OCI-LY7 (cell line): ENCODE results near the gene TLDC2. TPM values are rescaled to one million over a fixed set of nuclear protein-coding genes. Genes with fewer than 3 reads are reported as not detected.

Experiments used
- BruUV-seq: library from RNA; stranded (reverse); fragments of 400-500 nt; replicated peaks from 2 replicates; lab custom pipeline; 2021; lab: Mats Ljungman, UMichigan
- CTCF ChIA-PET: fragments of 300-600 bp; sonication (Branson Sonifier 250); formaldehyde crosslinking; loops from one replicate; lab custom pipeline; 2022; ENCODE audit warnings: antibody characterized with exemption; ENCODE audit not compliant: unreplicated experiment; lab: Charles Lee
- POLR2A ChIA-PET: fragments of 300-600 bp; sonication (Branson Sonifier 250); formaldehyde crosslinking; loops from one replicate; lab custom pipeline; 2022; ENCODE audit warnings: antibody characterized with exemption; lab: Charles Lee
- DNase-seq: peaks from one replicate; pipeline ENCODE4 v3.0.0-alpha.2; 2015; ENCODE audit warnings: low spot score
- H2AFZ ChIP-seq: fragments of 200-600 bp; sonication (generic), shearing (Covaris generic); 2 replicates; pipeline ENCODE4 v1.6.1; 2014; ENCODE audit warnings: mild to moderate bottlenecking, antibody characterized with exemption, low read length, moderate library complexity
- H3K27ac ChIP-seq: fragments of 200-600 bp; sonication (generic); 2 replicates; pipeline ENCODE4 v1.5.1; 2014; ENCODE audit warnings: mixed run types, low read depth, mild to moderate bottlenecking, moderate library complexity, low read length, inconsistent platforms; ENCODE audit not compliant: poor library complexity, severe bottlenecking
- H3K36me3 ChIP-seq: fragments of 200-600 bp; sonication (generic); 2 replicates; pipeline ENCODE4 v1.6.1; 2014; ENCODE audit warnings: mild to moderate bottlenecking, antibody characterized with exemption, low read length, moderate library complexity, mixed read lengths; ENCODE audit not compliant: insufficient read depth
- H3K4me1 ChIP-seq: fragments of 200-600 bp; sonication (generic); 2 replicates; pipeline ENCODE4 v1.5.1; 2014; ENCODE audit warnings: mild to moderate bottlenecking, low read length; ENCODE audit not compliant: insufficient read depth, poor library complexity, severe bottlenecking
- H3K4me2 ChIP-seq: fragments of 200-600 bp; sonication (generic); 2 replicates; pipeline ENCODE4 v1.6.1; 2014; ENCODE audit warnings: mild to moderate bottlenecking, low read length
- H3K4me3 ChIP-seq: fragments of 200-600 bp; sonication (generic); 2 replicates; pipeline ENCODE4 v1.5.1; 2014; ENCODE audit warnings: mild to moderate bottlenecking, low read depth, low read length; ENCODE audit not compliant: poor library complexity, severe bottlenecking
- H3K79me2 ChIP-seq: fragments of 200-600 bp; sonication (generic); 2 replicates; pipeline ENCODE4 v1.6.1; 2016; ENCODE audit warnings: low read depth, mild to moderate bottlenecking, low read length, moderate library complexity, mixed read lengths; ENCODE audit not compliant: insufficient read depth
- H3K9me2 ChIP-seq: fragments of 200-600 bp; sonication (generic); 2 replicates; pipeline ENCODE4 v1.6.1; 2016; ENCODE audit warnings: mild to moderate bottlenecking, low read length, mixed read lengths; ENCODE audit not compliant: insufficient read depth
- H3K9me3 ChIP-seq: fragments of 200-600 bp; sonication (generic); 2 replicates; pipeline ENCODE4 v1.6.1; 2014; ENCODE audit warnings: mild to moderate bottlenecking, mixed run types, low read length, mixed read lengths
- H4K20me1 ChIP-seq: fragments of 200-600 bp; sonication (generic); 2 replicates; pipeline ENCODE4 v1.6.1; 2014; ENCODE audit warnings: mild to moderate bottlenecking, antibody characterized with exemption, low read length, moderate library complexity, mixed read lengths; ENCODE audit not compliant: insufficient read depth
- EZH2phosphoT487 ChIP-seq: fragments of 200-600 bp; sonication (generic); IDR thresholded peaks from 2 replicates; pipeline ENCODE4 v1.6.1; 2018; ENCODE audit warnings: low read depth, borderline replicate concordance, mild to moderate bottlenecking, mixed run types, antibody characterized with exemption, low read length, moderate library complexity, mixed read lengths
- intact Hi-C: fragments of 100-400 bp; cut with micrococcal nuclease; formaldehyde crosslinking; loops from one replicate; pipeline ENCODE4 v1.10.0; 2022; ENCODE audit not compliant: unreplicated experiment
- total RNA-seq, 2 experiments: library from RNA; depleted of rRNA in 1 of 2; stranded (reverse); fragments of >200 nt in 1 of 2; shearing (Covaris generic) in 1 of 2; gene quantifications; 2 replicates each; pipeline ENCODE4 v1.2.3, GENCODE V29; 2014 to 2022
- TF ChIP-seq, protein P1 (sequence below): fragments of 200-600 bp; sonication (generic); conservative IDR thresholded peaks from 2 replicates; pipeline ENCODE4 v1.5.1; 2014; ENCODE audit warnings: mild to moderate bottlenecking, antibody characterized with exemption, low read length, moderate library complexity, mixed read lengths

TLDC2 gene
- total RNA-seq, 2 experiments from 2014 or later: not detected

DNA sequence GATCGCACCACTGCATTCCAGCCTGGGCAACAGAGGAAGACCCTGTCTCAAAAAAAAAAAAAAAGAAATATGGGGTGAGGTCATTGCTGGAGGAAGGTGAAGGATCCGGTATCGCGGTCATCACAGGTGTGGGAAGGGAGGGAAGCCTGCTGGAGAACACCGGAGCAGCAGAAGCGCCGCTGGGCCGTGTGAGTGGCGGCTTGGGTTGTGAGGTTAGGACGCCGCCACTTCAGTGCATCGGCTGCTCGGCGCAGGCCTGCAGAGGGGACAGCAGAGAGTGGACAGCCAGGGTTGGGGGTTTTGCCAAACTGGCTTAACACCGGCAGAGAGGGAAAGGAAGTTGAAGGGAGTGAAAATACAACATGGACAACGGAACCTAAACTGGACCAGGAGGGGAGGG lies 5.4 kb downstream of the TLDC2 start:
- Histone ChIP-seq H2AFZ (no peak overlapping the region), H3K36me3 (no peaks in the 10 kb centered on the region), H3K9me2 (no peaks in the 10 kb centered on the region), H3K4me2 (no peak overlapping the region), H4K20me1 (no peaks in the 10 kb centered on the region), H3K27ac (no peak overlapping the region), H3K4me3 (no peak overlapping the region), H3K4me1 (no peaks in the 10 kb centered on the region), H3K9me3 (no peaks in the 10 kb centered on the region), H3K79me2 (no peaks in the 10 kb centered on the region)
- TF ChIP-seq, protein P1, sequence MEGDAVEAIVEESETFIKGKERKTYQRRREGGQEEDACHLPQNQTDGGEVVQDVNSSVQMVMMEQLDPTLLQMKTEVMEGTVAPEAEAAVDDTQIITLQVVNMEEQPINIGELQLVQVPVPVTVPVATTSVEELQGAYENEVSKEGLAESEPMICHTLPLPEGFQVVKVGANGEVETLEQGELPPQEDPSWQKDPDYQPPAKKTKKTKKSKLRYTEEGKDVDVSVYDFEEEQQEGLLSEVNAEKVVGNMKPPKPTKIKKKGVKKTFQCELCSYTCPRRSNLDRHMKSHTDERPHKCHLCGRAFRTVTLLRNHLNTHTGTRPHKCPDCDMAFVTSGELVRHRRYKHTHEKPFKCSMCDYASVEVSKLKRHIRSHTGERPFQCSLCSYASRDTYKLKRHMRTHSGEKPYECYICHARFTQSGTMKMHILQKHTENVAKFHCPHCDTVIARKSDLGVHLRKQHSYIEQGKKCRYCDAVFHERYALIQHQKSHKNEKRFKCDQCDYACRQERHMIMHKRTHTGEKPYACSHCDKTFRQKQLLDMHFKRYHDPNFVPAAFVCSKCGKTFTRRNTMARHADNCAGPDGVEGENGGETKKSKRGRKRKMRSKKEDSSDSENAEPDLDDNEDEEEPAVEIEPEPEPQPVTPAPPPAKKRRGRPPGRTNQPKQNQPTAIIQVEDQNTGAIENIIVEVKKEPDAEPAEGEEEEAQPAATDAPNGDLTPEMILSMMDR: no peak
- TF ChIP-seq EZH2phosphoT487: no peak
- POLR2A ChIA-PET: no interaction called here
- DNase-seq: no peak
- CTCF ChIA-PET: no interaction called here
- no TSS peak for BruUV-seq
- intact Hi-C loops: no loop called here

DNA sequence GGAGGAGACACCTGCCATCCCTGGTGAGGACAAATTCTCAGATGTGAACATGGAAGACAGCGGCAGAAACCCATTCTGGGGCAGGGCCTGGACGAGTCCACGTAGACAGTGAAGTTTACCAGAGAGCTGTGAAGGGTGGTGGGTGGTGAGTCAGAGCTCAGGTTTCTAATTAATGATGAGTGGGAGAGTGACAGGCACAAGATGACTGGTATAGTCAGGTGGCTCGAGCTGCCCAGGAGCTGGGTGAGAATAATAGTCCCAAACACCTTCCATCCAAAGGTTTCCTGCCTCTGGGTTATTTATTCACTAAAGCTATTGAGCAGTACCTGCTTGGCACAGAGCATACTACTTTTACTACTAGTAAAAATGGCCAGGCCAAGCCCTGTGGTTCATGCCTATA lies 6.0 kb downstream of the TLDC2 start:
- Histone ChIP-seq H3K4me1 (peaks cover 2% of the 10 kb centered on the region), H3K4me2 (no peak overlapping the region), H3K4me3 (no peak overlapping the region), H3K36me3 (no peaks in the 10 kb centered on the region), H3K79me2 (no peaks in the 10 kb centered on the region), H3K9me2 (no peaks in the 10 kb centered on the region), H3K27ac (no peak overlapping the region), H4K20me1 (no peaks in the 10 kb centered on the region), H2AFZ (no peak overlapping the region), H3K9me3 (no peaks in the 10 kb centered on the region)
- intact Hi-C loops: no loop called here
- ChIA-PET CTCF (no interaction called here), POLR2A (no interaction called here)
- no TSS peak for BruUV-seq
- DNase-seq: no peak
- TF ChIP-seq EZH2phosphoT487: no peak
- TF ChIP-seq, protein P1: no peak

DNA sequence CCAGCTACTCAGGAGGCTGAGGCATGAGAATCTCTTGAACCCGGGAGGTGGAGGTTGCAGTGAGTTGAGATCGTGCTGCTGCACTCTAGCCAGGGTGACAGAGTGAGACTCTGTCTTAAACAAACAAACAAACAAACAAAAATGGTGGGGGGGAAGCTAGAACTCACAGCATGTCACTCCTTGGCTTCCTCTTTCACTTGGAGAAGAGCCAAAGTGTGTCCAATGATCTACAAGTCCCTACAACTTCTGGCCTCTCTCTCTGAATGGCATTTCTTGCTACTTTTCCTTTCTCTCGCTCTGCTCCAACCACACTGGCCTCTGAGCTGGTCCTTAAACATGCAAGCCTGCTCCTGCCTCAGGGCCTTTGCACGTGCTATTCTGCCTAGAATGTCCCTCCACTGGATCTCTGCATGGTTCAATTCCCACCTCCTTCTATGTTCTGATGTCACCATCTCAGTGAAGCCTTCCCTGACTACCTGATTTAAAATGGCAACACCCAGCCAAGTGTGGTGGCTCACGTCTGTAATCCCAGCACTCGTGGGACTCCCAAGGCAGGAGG lies 8.1 kb downstream of the TLDC2 start:
- POLR2A ChIA-PET: interaction anchor here (0.5 to 1.0 kb wide), 2 partner anchors 13 to 296 kb away, joined by 3 to 7 read pairs; no protein-coding TSS in a partner anchor
- no TSS peak for BruUV-seq
- intact Hi-C loops: no loop called here
- no peak overlapping the region for H3K27ac ChIP-seq
- H3K4me1 ChIP-seq: peaks cover 4% of the 10 kb centered on the region
- H3K9me2 ChIP-seq: no peaks in the 10 kb centered on the region
- H3K4me3 ChIP-seq: no peak overlapping the region
- no peak overlapping the region for H2AFZ ChIP-seq
- H3K4me2 ChIP-seq: no peak overlapping the region
- H3K9me3 ChIP-seq: no peaks in the 10 kb centered on the region
- DNase-seq: no peak
- CTCF ChIA-PET: interaction anchor here (0.7 kb wide), 1 partner anchor 8 kb away, joined by 3 read pairs; the partner anchor contains the start of gene TLDC2
- H3K79me2 ChIP-seq: no peaks in the 10 kb centered on the region
- TF ChIP-seq, protein P1: no peak
- TF ChIP-seq EZH2phosphoT487: no peak
- no peaks in the 10 kb centered on the region for H3K36me3 ChIP-seq
- no peaks in the 10 kb centered on the region for H4K20me1 ChIP-seq
